Measurements from ENCODE around the gene HSD17B2. TPM values are rescaled to one million over a fixed set of nuclear protein-coding genes. Genes with fewer than 3 reads are reported as not detected.

HSD17B2 gene
- total and polyA plus RNA-seq, 7 experiments from 2014 or later: not detected

DNA sequence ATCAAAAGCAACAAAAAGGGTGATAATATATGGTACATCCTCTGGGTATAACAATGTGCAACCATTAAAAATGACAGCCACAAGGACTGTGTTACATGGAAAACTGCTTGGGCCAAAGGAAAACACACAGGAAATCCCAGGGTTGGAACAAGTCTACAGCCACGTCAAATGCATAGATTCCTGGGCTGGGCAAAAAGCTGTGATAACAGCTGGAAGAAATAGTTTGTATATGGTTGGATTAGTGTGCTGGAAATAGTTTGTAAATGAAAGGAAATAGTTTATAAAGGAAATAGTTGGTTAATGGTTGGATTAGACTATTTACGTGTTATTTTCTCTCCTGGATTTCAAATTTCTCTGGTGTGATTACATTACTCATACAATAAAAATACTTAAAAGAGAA is 2.6 kb downstream of the HSD17B2 start:
- no peaks in the 10 kb centered on the region for H3K36me3 Mint-ChIP-seq
- H3K27ac Mint-ChIP-seq: no peak overlapping the region
- Histone ChIP-seq H3K27me3 (ENCODE audit: control insufficient read depth in 2 of 2, insufficient read depth in 2 of 2, low read length in 2 of 2) (no peaks in the 10 kb centered on the region), H3K27ac (ENCODE audit: low read depth, low read length) (no peak overlapping the region), H3K4me3 (ENCODE audit: low read length) (no peak overlapping the region), H3K36me3 (ENCODE audit: control insufficient read depth in 2 of 3, insufficient read depth in 3 of 3, low read length in 3 of 3) (no peaks in the 10 kb centered on the region), H3K9me3 (ENCODE audit: control insufficient read depth in 2 of 3, low read length in 3 of 3) (no peaks in the 10 kb centered on the region), H3K4me1 (ENCODE audit: control insufficient read depth in 2 of 2, insufficient read depth in 2 of 2, low read length in 2 of 2) (no peaks in the 10 kb centered on the region)
- DNase-seq (no peak), ATAC-seq (no peak)
- CTCF ChIA-PET: no interaction called here
- peaks cover 15 to 37% (median 20%) of the 10 kb centered on the region in 5 donors for H3K27me3 Mint-ChIP-seq
- POLR2A ChIA-PET: no interaction called here
- H3K9me3 Mint-ChIP-seq: peaks cover 0 to 1% (median 0%) of the 10 kb centered on the region in 11 donors
- peaks cover 0 to 3% (median 0%) of the 10 kb centered on the region in 7 donors for H3K4me1 Mint-ChIP-seq
- no peak overlapping the region for H3K4me3 Mint-ChIP-seq
- intact Hi-C loops (cut with micrococcal nuclease): no loop called here

DNA sequence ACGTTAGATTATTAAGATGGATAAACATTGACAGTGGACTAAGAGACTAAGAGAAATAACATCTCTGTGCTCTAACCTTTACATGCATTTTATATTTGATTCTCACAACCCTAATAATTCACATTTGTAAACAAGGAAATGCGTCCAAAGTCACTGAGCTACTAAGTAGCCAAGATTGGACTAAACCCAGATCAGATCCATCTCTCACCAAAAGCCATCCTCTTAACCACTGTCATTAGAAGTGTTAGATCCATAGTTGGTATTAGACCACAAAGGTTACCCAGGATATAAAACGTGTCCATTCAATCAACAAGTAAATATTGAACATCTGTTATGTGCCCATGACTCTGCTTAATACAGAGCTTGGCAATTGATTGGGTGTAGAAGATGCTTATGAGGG is 5.2 kb downstream of the HSD17B2 start:
- intact Hi-C loops (cut with micrococcal nuclease): no loop called here
- Mint-ChIP-seq H3K36me3 (no peaks in the 10 kb centered on the region), H3K27ac (no peak overlapping the region), H3K4me3 (no peak overlapping the region), H3K27me3 (peaks cover 9 to 33% (median 17%) of the 10 kb centered on the region in 5 donors), H3K4me1 (peaks cover 0 to 3% (median 0%) of the 10 kb centered on the region in 7 donors), H3K9me3 (no peaks in the 10 kb centered on the region)
- DNase-seq: no peak
- H3K4me3 ChIP-seq (ENCODE audit: low read length): no peak overlapping the region
- no peaks in the 10 kb centered on the region for H3K4me1 ChIP-seq (ENCODE audit: control insufficient read depth in 2 of 2, insufficient read depth in 2 of 2, low read length in 2 of 2)
- no peak overlapping the region for H3K27ac ChIP-seq (ENCODE audit: low read depth, low read length)
- no peaks in the 10 kb centered on the region for H3K9me3 ChIP-seq (ENCODE audit: control insufficient read depth in 2 of 3, low read length in 3 of 3)
- no peaks in the 10 kb centered on the region for H3K36me3 ChIP-seq (ENCODE audit: control insufficient read depth in 2 of 3, insufficient read depth in 3 of 3, low read length in 3 of 3)
- CTCF ChIA-PET: no interaction called here
- no peak for ATAC-seq
- no peaks in the 10 kb centered on the region for H3K27me3 ChIP-seq (ENCODE audit: control insufficient read depth in 2 of 2, insufficient read depth in 2 of 2, low read length in 2 of 2)
- POLR2A ChIA-PET: no interaction called here

DNA sequence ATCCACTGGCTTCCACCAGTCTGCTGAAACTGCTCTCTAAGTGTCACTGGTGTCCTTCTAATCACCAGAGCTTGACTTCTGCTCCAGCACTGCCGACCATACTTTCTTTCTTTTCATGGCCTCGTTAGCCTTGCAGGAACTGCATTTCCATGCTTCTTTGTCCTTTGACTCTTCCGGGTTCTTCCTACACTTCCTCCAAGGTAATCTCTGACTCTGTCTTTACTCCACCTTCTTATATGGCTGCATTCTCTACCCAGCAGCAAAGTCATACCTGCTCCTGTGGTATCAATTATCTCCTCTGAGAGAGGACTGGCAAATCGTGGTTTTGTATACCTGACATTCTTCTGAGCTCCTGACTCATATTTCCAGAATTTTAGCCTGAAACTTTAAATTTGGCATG is 6.5 kb downstream of the HSD17B2 start:
- Histone ChIP-seq H3K27me3 (ENCODE audit: control insufficient read depth in 2 of 2, insufficient read depth in 2 of 2, low read length in 2 of 2) (no peaks in the 10 kb centered on the region), H3K4me3 (ENCODE audit: low read length) (no peak overlapping the region), H3K27ac (ENCODE audit: low read depth, low read length) (no peak overlapping the region), H3K9me3 (ENCODE audit: control insufficient read depth in 2 of 3, low read length in 3 of 3) (no peaks in the 10 kb centered on the region), H3K36me3 (ENCODE audit: control insufficient read depth in 2 of 3, insufficient read depth in 3 of 3, low read length in 3 of 3) (no peaks in the 10 kb centered on the region), H3K4me1 (ENCODE audit: control insufficient read depth in 2 of 2, insufficient read depth in 2 of 2, low read length in 2 of 2) (no peaks in the 10 kb centered on the region)
- intact Hi-C loops (cut with micrococcal nuclease): no loop called here
- DNase-seq (no peak), ATAC-seq (no peak)
- Mint-ChIP-seq H3K27me3 (peaks cover 4 to 26% (median 14%) of the 10 kb centered on the region in 5 donors), H3K4me3 (no peak overlapping the region), H3K27ac (no peak overlapping the region), H3K36me3 (no peaks in the 10 kb centered on the region), H3K4me1 (peaks cover 0 to 3% (median 0%) of the 10 kb centered on the region in 7 donors), H3K9me3 (no peaks in the 10 kb centered on the region)
- POLR2A ChIA-PET: no interaction called here
- CTCF ChIA-PET: no interaction called here

DNA sequence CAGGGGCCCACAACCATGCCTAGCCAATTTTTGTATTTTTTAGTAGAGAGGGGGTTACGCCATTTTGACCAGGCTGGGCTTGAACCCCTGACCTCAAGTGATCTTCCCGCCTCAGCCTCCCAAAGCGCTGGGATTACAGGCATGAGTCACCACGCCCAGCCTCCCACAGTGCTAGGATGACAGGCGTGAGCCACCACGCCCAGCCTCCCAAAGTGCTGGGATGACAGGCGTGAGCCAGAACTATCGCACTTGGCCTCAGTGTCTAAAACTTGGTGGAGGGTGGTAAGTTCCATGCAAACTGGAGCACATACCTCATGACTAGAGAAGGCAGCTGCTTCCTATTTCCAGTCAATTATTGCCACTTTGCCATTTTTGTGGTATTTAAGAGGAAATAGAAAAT is 7.1 kb downstream of the HSD17B2 start:
- no peaks in the 10 kb centered on the region for H3K9me3 Mint-ChIP-seq
- ChIA-PET CTCF (no interaction called here), POLR2A (no interaction called here)
- DNase-seq: no peak
- Histone ChIP-seq H3K36me3 (ENCODE audit: control insufficient read depth in 2 of 3, insufficient read depth in 3 of 3, low read length in 3 of 3) (no peaks in the 10 kb centered on the region), H3K4me3 (ENCODE audit: low read length) (no peak overlapping the region), H3K27ac (ENCODE audit: low read depth, low read length) (no peak overlapping the region), H3K4me1 (ENCODE audit: control insufficient read depth in 2 of 2, insufficient read depth in 2 of 2, low read length in 2 of 2) (no peaks in the 10 kb centered on the region), H3K27me3 (ENCODE audit: control insufficient read depth in 2 of 2, insufficient read depth in 2 of 2, low read length in 2 of 2) (no peaks in the 10 kb centered on the region), H3K9me3 (ENCODE audit: control insufficient read depth in 2 of 3, low read length in 3 of 3) (no peaks in the 10 kb centered on the region)
- no peak overlapping the region for H3K4me3 Mint-ChIP-seq
- intact Hi-C loops (cut with micrococcal nuclease): no loop called here
- H3K27ac Mint-ChIP-seq: no peak overlapping the region
- peaks cover 7 to 27% (median 13%) of the 10 kb centered on the region in 5 donors for H3K27me3 Mint-ChIP-seq
- H3K4me1 Mint-ChIP-seq: peaks cover 0 to 3% (median 0%) of the 10 kb centered on the region in 7 donors
- H3K36me3 Mint-ChIP-seq: no peaks in the 10 kb centered on the region
- ATAC-seq: no peak

DNA sequence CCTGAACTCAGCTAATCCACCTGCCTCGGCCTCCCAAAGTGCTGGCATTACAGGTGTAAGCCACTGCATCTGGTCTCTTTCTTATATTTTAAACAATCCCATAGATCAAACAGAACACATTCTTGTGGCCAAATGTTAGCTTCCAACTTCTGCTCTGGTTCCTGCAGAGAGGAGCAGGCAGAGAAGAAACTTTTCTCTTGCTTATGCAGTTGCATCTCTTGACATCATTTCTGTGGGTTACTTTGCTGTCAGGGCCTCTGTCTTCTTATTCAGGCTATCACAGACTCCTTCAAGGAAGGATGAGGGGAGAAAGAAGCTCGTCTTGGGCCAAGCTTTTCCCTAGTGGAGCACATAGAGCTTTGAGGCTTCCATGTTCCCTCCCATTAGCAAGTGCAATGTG is 7.8 kb downstream of the HSD17B2 start:
- Mint-ChIP-seq H3K36me3 (no peaks in the 10 kb centered on the region), H3K4me1 (peaks cover 0 to 3% (median 0%) of the 10 kb centered on the region in 7 donors), H3K27ac (no peak overlapping the region), H3K9me3 (no peaks in the 10 kb centered on the region), H3K27me3 (peaks cover 14 to 30% (median 15%) of the 10 kb centered on the region in 5 donors), H3K4me3 (no peak overlapping the region)
- CTCF ChIA-PET: no interaction called here
- Histone ChIP-seq H3K36me3 (ENCODE audit: control insufficient read depth in 2 of 3, insufficient read depth in 3 of 3, low read length in 3 of 3) (no peaks in the 10 kb centered on the region), H3K4me3 (ENCODE audit: low read length) (no peak overlapping the region), H3K4me1 (ENCODE audit: control insufficient read depth in 2 of 2, insufficient read depth in 2 of 2, low read length in 2 of 2) (no peaks in the 10 kb centered on the region), H3K27me3 (ENCODE audit: control insufficient read depth in 2 of 2, insufficient read depth in 2 of 2, low read length in 2 of 2) (no peaks in the 10 kb centered on the region), H3K9me3 (ENCODE audit: control insufficient read depth in 2 of 3, low read length in 3 of 3) (no peaks in the 10 kb centered on the region), H3K27ac (ENCODE audit: low read depth, low read length) (no peak overlapping the region)
- POLR2A ChIA-PET: no interaction called here
- intact Hi-C loops (cut with micrococcal nuclease): no loop called here
- no peak for ATAC-seq
- DNase-seq: no peak

DNA sequence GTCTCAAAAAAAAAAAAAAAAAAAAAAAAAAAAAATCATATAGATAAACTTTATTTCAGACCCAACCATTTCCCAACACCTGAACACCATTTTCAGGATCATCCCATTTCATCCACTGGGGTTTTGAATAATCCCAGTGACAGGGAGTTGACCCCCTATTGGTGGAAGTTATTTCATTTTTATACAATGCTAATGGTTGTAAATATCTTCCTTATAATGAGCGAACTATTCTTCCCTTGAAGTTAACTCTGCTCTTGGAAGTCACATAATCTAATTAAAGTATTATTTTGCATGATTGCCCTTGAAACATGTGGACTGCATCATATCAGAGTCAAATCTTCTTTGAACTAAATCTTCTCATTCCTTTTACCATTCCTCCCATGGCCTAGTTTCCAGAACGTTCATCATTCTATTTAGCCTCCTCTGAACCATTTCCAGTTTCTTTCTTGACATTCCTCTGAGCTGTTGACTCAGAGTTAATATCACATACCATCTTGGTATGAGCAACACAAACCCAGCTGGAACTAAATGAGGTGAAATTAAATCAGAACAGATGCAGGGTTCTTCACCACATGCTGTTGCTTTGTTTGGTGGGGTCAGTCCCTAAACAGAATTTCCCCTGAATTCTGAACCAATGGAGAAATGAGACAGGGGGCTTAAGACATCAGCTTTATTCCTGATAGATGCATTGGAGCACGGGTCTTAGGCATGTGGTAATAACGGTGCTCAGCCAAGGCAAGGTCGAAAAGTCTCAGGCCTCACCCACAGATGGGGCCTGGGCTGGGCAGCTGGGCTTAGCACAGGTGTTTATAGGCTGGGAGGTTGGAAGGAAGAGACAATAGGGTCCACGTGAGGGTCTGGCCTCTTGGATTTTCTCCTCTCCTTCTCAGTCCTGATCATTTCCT is 8.9 kb downstream of the HSD17B2 start:
- Histone ChIP-seq H3K4me3 (ENCODE audit: low read length) (no peak overlapping the region), H3K4me1 (ENCODE audit: control insufficient read depth in 2 of 2, insufficient read depth in 2 of 2, low read length in 2 of 2) (no peaks in the 10 kb centered on the region), H3K27ac (ENCODE audit: low read depth, low read length) (no peak overlapping the region), H3K27me3 (ENCODE audit: control insufficient read depth in 2 of 2, insufficient read depth in 2 of 2, low read length in 2 of 2) (no peaks in the 10 kb centered on the region), H3K9me3 (ENCODE audit: control insufficient read depth in 2 of 3, low read length in 3 of 3) (no peaks in the 10 kb centered on the region), H3K36me3 (ENCODE audit: control insufficient read depth in 2 of 3, insufficient read depth in 3 of 3, low read length in 3 of 3) (no peaks in the 10 kb centered on the region)
- Mint-ChIP-seq H3K27me3 (peaks cover 16 to 27% (median 22%) of the 10 kb centered on the region in 5 donors), H3K36me3 (no peaks in the 10 kb centered on the region), H3K4me1 (peaks cover 0 to 3% (median 0%) of the 10 kb centered on the region in 7 donors), H3K9me3 (no peaks in the 10 kb centered on the region), H3K27ac (no peak overlapping the region), H3K4me3 (no peak overlapping the region)
- DNase-seq (no peak), ATAC-seq (no peak)
- CTCF ChIA-PET: no interaction called here
- POLR2A ChIA-PET: no interaction called here
- intact Hi-C loops (cut with micrococcal nuclease): no loop called here

DNA sequence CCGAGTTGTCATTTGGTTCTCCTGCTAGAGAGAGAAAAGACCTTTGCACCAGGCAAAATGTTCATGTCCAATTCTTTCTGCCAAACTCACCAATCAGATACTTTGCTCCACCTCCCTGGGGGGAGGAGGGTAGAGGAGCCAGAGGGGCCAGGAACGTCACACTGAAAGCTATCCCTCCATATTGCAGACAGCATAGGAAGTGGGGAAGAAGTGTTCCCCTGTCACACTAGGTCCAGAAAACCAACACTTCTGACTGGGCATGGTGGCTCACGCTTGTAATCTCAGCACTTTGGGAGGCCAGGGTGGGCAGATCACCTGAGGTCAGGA is 9.5 kb downstream of the HSD17B2 start:
- intact Hi-C loops (cut with micrococcal nuclease): no loop called here
- peaks cover 0 to 3% (median 0%) of the 10 kb centered on the region in 7 donors for H3K4me1 Mint-ChIP-seq
- H3K9me3 Mint-ChIP-seq: no peaks in the 10 kb centered on the region
- H3K4me1 ChIP-seq (ENCODE audit: control insufficient read depth in 2 of 2, insufficient read depth in 2 of 2, low read length in 2 of 2): no peaks in the 10 kb centered on the region
- no peaks in the 10 kb centered on the region for H3K36me3 ChIP-seq (ENCODE audit: control insufficient read depth in 2 of 3, insufficient read depth in 3 of 3, low read length in 3 of 3)
- no peaks in the 10 kb centered on the region for H3K27me3 ChIP-seq (ENCODE audit: control insufficient read depth in 2 of 2, insufficient read depth in 2 of 2, low read length in 2 of 2)
- H3K4me3 ChIP-seq (ENCODE audit: low read length): no peak overlapping the region
- ChIA-PET CTCF (no interaction called here), POLR2A (no interaction called here)
- no peak for DNase-seq
- no peaks in the 10 kb centered on the region for H3K36me3 Mint-ChIP-seq
- no peak overlapping the region for H3K4me3 Mint-ChIP-seq
- H3K27ac Mint-ChIP-seq: no peak overlapping the region
- H3K9me3 ChIP-seq (ENCODE audit: control insufficient read depth in 2 of 3, low read length in 3 of 3): no peaks in the 10 kb centered on the region
- no peak overlapping the region for H3K27ac ChIP-seq (ENCODE audit: low read depth, low read length)
- no peak for ATAC-seq
- H3K27me3 Mint-ChIP-seq: peaks cover 12 to 22% (median 21%) of the 10 kb centered on the region in 5 donors
